Inflammatory macrophage treated with lipopolysaccharide for 1 hour (primary cell): ENCODE data around the gene HBA1.
"Not testable (repeated sequence)": the region's sequence is repeated elsewhere in the genome, so short reads cannot be mapped to it uniquely, and the experiment has no call there.

Experiments used
- DNase-seq, 2 donors: peaks; one replicate each; pipeline ENCODE4 v3.0.0-alpha.2; 2020 to 2022

Gene HBA1

DNA sequence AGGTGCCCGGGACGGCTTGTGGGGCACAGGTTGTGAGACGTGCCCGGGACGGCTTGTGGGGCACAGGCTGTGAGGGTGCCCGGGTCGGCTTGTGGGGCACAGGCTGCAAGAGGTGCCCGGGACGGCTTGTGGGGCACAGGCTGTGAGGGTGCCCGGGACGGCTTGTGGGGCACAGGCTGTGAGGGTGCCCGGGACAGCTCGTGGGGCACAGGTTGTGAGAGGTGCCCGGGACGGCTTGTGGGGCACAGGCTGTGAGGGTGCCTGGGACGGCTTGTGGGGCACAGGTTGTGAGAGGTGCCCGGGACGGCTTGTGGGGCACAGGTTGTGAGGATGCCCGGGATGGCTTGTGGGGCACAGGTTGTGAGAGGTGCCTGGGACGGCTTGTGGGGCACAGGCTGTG is 16.2 kb upstream of the HBA1 start:
- not testable (repeated sequence) for DNase-seq

DNA sequence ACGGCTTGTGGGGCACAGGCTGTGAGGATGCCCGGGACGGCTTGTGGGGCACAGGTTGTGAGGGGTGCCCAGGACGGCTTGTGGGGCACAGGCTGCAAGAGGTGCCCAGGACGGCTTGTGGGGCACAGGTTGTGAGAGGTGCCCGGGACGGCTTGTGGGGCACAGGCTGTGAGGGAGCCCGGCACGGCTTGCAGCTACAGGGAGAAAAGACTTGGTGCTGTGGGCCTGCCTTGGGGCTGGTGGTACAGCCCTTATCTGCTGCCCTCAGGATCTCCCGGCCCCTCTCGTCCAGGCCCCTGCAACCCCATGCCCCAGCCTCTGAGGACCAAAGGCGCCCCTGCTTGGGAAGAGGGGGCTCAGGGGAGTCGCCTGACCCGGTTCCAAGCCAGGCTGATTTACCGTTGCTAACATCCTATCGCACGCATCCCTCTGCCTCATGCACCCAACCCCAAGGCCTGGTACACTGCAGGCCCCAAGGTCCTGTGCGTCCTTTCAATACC is 15.7 kb upstream of the HBA1 start:
- DNase-seq, result no peak

DNA sequence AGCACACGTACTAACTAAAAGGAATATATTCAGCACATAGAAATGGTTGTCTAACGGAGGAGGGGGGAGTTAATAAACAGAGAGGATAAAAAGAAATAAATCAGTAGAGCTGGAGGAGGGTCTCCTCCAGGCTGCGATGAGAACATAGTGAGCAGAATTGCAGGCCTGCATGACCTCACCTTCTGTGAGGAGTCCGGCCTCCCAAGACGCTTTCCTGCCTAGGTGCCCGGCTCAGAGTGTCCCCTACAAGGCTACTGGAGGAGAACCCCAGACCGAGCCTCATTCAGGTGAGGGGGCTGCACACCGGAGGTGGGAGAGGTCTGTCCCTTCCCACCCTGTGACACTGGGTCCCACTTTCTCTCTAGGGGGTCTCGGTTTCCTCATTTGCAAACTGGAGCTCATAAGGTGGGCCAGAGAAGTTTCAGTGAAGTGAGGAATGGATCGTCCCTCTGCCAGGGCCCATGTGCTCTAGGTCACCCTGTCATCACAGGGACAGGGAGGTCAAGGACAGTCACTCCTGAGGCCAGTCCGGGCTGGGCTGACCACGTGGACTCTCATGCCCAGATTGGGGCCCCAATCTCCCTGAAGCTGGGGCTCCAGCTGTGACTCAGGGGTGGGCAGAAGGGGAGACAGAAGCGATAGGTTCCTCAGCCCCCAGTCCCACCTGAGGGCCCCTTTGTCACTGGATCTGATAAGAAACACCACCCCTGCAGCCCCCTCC is 14.0 kb upstream of the HBA1 start:
- no peak for DNase-seq

DNA sequence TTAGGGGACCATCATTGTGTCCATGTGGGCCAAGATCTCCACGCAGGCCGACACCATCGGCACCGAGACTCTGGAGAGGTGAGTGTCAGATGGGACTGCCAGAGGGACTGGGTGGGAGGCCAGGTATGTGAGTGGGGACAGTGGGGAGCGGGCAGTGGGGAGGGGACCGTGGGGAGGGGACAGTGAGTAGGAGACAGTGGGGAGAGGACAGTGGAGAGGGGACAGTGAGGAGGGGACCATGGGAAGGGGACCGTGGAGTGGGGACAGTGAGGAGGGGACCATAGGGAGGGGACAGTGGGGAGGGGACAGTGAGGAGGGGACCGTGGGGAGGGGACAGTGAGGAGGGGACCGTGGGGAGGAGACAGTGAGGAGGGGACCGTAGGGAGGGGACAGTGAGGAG is 13.3 kb upstream of the HBA1 start:
- not testable (repeated sequence) for DNase-seq

DNA sequence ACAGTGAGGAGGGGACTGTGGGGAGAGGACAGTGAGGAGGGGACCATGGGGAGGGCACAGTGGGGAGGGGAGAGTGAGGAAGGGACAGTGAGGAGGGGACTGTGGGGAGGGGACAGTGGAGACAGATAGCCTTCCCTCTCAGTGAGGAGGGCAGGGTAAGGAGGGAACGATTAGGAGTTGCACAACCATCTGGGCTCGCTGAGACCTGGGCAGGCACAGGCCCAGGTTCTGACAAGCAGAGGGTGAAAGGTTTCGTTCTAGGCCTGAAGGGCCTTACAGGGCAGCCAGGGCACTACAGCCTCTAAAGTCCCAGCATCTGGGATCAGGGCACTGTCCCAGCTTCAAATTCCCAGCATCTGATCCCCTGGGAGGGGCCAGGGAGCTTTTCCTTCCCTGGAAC is 12.8 kb upstream of the HBA1 start:
- DNase-seq, result not testable (repeated sequence)

DNA sequence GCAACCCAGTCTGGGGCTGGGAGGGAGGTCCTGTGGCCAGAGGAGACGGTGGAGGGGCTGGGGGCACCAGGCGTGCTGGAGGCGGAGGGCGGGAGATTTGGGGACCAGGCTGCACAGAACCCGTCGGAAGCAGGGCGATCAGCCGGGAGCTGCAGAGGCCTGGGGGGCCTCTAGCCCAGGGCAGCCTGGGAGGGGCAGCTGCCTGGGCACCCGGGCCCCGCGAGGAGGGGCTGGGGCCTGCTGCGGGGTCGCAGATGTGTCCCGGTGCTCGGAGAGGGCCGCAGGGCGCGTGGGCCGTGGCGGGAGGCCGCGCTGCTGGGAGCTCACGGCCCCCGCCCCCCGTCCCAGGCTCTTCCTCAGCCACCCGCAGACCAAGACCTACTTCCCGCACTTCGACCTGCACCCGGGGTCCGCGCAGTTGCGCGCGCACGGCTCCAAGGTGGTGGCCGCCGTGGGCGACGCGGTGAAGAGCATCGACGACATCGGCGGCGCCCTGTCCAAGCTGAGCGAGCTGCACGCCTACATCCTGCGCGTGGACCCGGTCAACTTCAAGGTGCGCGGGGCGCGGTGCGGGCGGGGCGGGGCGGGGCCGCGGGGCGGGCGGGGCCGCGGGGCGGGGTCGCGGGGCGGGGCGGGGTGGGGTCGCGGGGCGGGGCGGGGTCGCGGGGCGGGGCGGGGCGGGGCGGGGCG is 12.2 kb upstream of the HBA1 start:
- not testable (repeated sequence) for DNase-seq

DNA sequence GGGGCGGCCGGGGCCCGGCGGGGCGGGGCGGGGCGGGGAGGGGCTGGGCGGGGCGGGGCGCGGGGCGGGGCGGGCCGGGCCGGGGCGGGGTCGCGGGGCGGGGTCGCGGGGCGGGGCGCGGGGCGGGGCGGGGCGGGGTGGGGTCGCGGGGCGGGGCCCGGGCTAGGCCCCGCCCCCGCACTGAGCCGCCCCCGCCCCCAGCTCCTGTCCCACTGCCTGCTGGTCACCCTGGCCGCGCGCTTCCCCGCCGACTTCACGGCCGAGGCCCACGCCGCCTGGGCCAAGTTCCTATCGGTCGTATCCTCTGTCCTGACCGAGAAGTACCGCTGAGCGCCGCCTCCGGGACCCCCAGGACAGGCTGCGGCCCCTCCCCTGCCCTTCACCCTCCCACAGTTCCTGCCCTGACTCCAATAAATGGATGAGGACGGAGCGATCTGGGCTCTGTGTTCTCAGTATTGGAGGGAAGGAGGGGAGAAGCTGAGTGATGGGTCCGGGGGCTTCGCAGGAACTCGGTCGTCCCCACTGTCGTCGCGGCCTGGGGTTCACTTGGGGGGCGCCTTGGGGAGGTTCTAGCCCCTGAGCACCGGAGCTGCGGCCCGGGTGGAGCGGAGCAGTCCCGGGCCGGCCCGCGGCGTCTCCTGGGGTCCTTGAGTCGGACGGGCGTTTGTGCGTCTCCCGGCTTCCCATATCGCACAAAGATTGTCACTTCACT is 11.5 kb upstream of the HBA1 start:
- DNase-seq, result no peak

DNA sequence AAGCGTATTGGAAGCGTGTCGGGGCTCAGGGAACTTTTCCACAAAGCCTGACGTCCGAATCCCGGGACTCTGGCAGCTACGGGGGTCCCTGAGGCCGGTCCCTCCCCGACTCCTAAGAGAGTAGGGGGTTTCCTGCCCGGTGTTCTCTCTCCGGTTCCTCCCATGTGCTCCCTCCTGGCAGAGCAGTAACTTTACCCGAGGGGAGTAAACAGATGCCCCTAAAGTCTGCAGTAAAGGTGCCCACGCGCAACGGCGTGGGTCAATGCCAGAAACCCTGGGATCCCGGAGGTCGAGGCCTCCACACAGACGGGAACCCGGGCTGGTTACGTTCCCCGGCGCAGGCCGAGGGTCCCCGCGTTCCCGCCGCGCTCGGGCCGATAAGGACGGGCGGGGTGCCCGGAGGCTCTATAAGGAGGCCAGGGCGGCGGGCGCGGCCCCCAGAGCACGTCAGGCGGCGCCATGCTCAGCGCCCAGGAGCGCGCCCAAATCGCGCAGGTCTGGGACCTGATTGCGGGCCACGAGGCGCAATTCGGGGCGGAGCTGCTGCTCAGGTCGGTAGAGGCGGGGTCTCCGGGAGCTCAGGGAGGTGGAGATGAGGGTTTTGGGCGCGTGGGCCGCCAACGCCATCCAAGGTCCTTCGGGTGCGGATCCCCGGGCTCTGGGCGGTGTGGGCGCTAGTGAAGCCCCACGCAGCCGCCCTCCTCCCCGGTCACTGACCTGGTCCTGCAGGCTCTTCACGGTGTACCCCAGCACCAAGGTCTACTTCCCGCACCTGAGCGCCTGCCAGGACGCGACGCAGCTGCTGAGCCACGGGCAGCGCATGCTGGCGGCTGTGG is 10.7 kb upstream of the HBA1 start, which contains the start of gene HBM:
HBM (plus strand) TSS at position 440 of the 836 bp plus-strand sequence; CDS start at position 460, 20 bp downstream.
- DNase-seq, result no peak

DNA sequence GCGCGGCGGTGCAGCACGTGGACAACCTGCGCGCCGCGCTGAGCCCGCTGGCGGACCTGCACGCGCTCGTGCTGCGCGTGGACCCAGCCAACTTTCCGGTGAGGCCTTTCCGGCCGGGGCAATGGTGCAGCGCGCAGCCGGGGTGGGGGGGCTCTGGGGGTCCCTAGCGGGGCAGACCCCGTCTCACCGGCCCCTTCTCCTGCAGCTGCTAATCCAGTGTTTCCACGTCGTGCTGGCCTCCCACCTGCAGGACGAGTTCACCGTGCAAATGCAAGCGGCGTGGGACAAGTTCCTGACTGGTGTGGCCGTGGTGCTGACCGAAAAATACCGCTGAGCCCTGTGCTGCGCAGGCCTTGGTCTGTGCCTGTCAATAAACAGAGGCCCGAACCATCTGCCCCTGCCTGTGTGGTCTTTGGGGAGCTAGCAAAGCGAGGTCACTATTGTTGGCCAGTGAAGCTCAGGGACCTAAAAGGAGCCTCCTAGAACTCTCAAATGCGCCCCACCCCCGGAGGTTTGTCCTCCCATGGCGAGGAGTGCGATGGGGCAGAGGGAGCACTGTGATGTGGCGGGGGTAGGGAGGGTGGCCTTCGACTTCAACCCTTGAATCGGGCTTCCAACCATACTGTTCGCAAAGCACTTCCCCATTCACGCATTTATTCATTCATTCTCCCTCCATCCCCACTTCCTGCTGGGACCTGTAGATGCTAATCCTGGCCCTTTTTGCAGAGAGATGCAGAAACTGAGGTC is 9.9 kb upstream of the HBA1 start:
- DNase-seq, result no peak

DNA sequence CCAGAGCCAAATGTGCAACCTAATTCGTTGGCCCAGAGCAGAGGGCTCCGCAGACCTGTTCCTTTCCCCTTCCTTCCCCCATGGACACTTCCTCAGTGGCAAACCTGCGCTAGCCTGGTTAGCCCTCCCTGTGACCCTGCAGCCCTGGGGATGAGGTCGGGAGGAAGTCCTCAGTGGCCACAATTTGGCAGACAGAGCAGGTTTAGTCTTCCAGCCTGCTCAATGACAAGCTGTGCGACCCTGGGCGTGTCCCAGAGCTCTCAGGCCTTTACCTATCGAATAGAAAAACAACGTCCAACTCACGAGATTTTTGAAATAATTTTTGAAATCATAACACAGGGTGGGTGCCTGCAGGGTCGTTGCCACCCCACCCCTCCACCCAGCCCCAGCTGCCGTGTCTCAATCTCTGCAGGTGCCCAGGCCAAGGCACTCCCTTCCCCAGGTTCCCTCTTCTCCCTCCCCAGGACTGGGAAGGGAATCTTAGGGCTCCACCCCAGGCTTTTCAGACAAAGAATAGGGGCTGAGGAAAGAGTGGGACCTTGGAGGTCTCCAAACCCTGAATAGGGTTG is 9.3 kb upstream of the HBA1 start:
- no peak for DNase-seq

DNA sequence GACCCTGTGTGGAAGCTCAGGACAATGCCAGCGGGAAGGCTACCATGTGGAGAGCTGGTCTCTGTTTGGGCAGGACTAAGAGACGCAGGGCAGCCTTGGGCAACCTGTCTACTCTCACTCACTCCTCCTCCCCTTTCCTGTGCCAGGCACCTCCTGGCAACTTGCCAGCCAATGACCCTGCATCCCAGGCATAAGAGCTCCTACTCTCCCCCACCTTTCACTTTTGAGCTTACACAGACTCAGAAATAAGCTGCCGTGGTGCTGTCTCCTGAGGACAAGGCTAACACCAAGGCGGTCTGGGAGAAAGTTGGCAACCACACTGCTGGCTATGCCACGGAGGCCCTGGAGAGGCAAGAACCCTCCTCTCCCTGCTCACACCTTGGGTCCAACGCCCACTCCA is 8.1 kb upstream of the HBA1 start:
- DNase-seq, result no peak

DNA sequence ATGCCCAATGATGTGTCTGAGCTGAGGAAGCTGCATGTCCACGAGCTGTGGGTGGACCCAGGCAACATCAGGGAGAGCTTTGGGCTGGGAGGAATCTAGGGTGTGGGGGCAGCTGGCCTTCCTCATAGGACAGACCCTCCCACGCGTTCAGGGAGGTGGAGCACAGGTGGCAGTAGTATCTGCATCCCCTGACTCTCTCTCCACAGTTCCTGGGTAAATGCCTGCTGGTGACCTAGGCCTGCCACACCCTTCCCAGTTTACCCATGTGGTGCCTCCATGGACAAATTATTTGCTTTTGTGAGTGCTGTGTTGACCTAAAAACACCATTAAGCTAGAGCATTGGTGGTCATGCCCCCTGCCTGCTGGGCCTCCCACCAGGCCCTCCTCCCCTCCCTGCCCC is 7.5 kb upstream of the HBA1 start:
- no peak for DNase-seq

DNA sequence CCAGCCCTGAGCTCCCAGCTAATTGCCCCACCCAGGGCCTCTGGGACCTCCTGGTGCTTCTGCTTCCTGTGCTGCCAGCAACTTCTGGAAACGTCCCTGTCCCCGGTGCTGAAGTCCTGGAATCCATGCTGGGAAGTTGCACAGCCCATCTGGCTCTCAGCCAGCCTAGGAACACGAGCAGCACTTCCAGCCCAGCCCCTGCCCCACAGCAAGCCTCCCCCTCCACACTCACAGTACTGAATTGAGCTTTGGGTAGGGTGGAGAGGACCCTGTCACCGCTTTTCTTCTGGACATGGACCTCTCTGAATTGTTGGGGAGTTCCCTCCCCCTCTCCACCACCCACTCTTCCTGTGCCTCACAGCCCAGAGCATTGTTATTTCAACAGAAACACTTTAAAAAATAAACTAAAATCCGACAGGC is 6.4 kb upstream of the HBA1 start:
- not testable (repeated sequence) for DNase-seq

DNA sequence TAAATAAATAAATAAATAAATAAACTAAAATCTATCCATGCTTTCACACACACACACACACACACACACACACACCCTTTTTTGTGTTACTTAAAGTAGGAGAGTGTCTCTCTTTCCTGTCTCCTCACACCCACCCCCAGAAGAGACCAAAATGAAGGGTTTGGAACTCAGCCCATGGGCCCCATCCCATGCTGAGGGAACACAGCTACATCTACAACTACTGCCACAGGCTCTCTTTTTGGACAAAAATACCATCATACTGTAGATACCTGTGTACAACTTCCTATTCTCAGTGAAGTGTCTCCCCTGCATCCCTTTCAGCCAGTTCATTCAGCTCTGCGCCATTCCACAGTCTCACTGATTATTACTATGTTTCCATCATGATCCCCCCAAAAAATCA is 5.7 kb upstream of the HBA1 start:
- no peak for DNase-seq

DNA sequence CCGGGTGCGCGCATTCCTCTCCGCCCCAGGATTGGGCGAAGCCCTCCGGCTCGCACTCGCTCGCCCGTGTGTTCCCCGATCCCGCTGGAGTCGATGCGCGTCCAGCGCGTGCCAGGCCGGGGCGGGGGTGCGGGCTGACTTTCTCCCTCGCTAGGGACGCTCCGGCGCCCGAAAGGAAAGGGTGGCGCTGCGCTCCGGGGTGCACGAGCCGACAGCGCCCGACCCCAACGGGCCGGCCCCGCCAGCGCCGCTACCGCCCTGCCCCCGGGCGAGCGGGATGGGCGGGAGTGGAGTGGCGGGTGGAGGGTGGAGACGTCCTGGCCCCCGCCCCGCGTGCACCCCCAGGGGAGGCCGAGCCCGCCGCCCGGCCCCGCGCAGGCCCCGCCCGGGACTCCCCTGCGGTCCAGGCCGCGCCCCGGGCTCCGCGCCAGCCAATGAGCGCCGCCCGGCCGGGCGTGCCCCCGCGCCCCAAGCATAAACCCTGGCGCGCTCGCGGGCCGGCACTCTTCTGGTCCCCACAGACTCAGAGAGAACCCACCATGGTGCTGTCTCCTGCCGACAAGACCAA is 4.0 kb upstream of the HBA1 start, which contains the start of gene HBA2:
HBA2 (plus strand) TSS at position 503 of the 568 bp plus-strand sequence; CDS start at position 540, 37 bp downstream.
- not testable (repeated sequence) for DNase-seq

DNA sequence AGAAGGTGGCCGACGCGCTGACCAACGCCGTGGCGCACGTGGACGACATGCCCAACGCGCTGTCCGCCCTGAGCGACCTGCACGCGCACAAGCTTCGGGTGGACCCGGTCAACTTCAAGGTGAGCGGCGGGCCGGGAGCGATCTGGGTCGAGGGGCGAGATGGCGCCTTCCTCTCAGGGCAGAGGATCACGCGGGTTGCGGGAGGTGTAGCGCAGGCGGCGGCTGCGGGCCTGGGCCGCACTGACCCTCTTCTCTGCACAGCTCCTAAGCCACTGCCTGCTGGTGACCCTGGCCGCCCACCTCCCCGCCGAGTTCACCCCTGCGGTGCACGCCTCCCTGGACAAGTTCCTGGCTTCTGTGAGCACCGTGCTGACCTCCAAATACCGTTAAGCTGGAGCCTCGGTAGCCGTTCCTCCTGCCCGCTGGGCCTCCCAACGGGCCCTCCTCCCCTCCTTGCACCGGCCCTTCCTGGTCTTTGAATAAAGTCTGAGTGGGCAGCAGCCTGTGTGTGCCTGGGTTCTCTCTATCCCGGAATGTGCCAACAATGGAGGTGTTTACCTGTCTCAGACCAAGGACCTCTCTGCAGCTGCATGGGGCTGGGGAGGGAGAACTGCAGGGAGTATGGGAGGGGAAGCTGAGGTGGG is 3.1 kb upstream of the HBA1 start:
- DNase-seq, result not testable (repeated sequence)

DNA sequence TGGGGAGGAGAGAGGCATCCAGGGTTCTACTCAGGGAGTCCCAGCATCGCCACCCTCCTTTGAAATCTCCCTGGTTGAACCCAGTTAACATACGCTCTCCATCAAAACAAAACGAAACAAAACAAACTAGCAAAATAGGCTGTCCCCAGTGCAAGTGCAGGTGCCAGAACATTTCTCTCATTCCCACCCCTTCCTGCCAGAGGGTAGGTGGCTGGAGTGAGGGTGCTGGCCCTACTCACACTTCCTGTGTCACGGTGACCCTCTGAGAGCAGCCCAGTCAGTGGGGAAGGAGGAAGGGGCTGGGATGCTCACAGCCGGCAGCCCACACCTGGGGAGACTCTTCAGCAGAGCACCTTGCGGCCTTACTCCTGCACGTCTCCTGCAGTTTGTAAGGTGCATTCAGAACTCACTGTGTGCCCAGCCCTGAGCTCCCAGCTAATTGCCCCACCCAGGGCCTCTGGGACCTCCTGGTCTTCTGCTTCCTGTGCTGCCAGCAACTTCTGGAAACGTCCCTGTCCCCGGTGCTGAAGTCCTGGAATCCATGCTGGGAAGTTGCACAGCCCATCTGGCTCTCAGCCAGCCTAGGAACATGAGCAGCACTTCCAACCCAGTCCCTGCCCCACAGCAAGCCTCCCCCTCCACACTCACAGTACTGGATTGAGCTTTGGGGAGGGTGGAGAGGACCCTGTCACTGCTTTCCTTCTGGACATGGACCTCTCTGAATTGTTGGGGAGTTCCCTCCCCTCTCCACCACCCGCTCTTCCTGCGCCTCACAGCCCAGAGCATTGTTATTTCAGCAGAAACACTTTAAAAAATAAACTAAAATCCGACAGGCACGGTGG is 2.3 kb upstream of the HBA1 start:
- not testable (repeated sequence) for DNase-seq

DNA sequence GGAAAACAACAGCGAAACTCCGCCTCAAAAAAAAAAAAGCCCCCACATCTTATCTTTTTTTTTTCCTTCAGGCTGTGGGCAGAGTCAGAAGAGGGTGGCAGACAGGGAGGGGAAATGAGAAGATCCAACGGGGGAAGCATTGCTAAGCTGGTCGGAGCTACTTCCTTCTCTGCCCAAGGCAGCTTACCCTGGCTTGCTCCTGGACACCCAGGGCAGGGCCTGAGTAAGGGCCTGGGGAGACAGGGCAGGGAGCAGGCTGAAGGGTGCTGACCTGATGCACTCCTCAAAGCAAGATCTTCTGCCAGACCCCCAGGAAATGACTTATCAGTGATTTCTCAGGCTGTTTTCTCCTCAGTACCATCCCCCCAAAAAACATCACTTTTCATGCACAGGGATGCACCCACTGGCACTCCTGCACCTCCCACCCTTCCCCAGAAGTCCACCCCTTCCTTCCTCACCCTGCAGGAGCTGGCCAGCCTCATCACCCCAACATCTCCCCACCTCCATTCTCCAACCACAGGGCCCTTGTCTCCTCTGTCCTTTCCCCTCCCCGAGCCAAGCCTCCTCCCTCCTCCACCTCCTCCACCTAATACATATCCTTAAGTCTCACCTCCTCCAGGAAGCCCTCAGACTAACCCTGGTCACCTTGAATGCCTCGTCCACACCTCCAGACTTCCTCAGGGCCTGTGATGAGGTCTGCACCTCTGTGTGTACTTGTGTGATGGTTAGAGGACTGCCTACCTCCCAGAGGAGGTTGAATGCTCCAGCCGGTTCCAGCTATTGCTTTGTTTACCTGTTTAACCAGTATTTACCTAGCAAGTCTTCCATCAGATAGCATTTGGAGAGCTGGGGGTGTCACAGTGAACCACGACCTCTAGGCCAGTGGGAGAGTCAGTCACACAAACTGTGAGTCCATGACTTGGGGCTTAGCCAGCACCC is 1.2 kb upstream of the HBA1 start:
- DNase-seq, result peak; percentile 8 to 25
